ENCODE results near the gene PTCH2. TPM values are rescaled to one million over a fixed set of nuclear protein-coding genes. Genes with fewer than 3 reads are reported as not detected.
"Not testable (repeated sequence)": the region's sequence is repeated elsewhere in the genome, so short reads cannot be mapped to it uniquely, and the experiment has no call there.

The PTCH2 gene
- total RNA-seq, 2 experiments from 2014 or later: 0.13 to 0.97 TPM

GRCh38 chr1:44826375-44827196 lies 16.5 kb downstream of the PTCH2 start:
- no peaks in the 10 kb centered on the region for H3K36me3 Mint-ChIP-seq (ENCODE audit: low read depth)
- no peaks in the 10 kb centered on the region for H3K9me3 Mint-ChIP-seq
- TF ChIP-seq, protein P1, sequence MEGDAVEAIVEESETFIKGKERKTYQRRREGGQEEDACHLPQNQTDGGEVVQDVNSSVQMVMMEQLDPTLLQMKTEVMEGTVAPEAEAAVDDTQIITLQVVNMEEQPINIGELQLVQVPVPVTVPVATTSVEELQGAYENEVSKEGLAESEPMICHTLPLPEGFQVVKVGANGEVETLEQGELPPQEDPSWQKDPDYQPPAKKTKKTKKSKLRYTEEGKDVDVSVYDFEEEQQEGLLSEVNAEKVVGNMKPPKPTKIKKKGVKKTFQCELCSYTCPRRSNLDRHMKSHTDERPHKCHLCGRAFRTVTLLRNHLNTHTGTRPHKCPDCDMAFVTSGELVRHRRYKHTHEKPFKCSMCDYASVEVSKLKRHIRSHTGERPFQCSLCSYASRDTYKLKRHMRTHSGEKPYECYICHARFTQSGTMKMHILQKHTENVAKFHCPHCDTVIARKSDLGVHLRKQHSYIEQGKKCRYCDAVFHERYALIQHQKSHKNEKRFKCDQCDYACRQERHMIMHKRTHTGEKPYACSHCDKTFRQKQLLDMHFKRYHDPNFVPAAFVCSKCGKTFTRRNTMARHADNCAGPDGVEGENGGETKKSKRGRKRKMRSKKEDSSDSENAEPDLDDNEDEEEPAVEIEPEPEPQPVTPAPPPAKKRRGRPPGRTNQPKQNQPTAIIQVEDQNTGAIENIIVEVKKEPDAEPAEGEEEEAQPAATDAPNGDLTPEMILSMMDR (IDR thresholded peaks at IDR 0.05): no peak
- ChIA-PET CTCF (no interaction called here), POLR2A (interaction anchor here (0.7 to 12.2 kb wide), 5 partner anchors 8 to 102 kb away, joined by 3 to 466 read pairs (median 3); partner anchors contain the start of genes RNU5D-1 and RPS8)
- no peak overlapping the region for H3K27ac Mint-ChIP-seq
- H3K4me3 Mint-ChIP-seq: no peak overlapping the region
- DNase-seq (no peak), ATAC-seq (no peak)
- no peaks in the 10 kb centered on the region for H3K27me3 Mint-ChIP-seq
- intact Hi-C loops (cut with micrococcal nuclease): no loop called here
- H3K4me1 Mint-ChIP-seq (ENCODE audit: low read depth): peaks cover 2% of the 10 kb centered on the region

- ChIA-PET POLR2A (interaction anchor here (5.4 to 12.2 kb wide), 3 partner anchors 47 to 187 kb away, joined by 37 to 466 read pairs (median 126); partner anchors contain the start of genes HECTD3, RNU5D-1, RPS8 and UROD), CTCF (interaction anchor here (1.4 to 3.2 kb wide), 2 partner anchors 11 to 78 kb away, joined by 3 to 14 read pairs; no protein-coding TSS in a partner anchor)
- H3K27ac Mint-ChIP-seq; DNase-seq; H3K27me3 Mint-ChIP-seq; H3K36me3 Mint-ChIP-seq (ENCODE audit: low read depth); ATAC-seq; intact Hi-C loops (cut with micrococcal nuclease); H3K4me3 Mint-ChIP-seq; H3K9me3 Mint-ChIP-seq: not testable (repeated sequence)
- H3K4me1 Mint-ChIP-seq (ENCODE audit: low read depth): peaks cover 12% of the 10 kb centered on the region
Measured at GRCh38 chr1:44824392-44824791, 18.7 kb downstream of the PTCH2 start.

DNA sequence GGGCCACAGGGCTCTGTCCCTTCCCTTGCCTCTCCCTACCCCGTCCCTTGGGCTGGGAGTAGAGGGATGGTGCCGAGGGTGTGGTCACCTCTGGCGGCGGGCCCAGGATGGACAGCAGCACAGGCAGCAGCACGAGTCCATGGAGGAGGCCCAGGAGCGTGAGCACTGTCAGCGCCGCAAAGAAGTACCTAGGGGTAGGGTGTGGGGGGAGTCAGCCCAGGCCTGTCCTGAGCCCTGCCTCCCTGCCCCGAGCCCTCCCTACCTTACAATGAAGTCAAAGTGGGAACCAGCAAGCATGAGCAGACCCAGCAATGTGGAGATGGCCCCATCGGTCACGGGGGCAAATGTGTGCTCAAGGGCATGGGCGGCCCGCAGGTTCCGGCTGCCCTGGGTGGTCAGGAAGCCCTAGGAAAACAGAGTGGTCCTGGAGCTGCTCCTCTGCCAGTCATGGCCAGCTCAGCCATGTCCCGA lies 20.0 kb downstream of the PTCH2 start:
- peaks cover 22% of the 10 kb centered on the region for H3K4me1 Mint-ChIP-seq (ENCODE audit: low read depth)
- no peak overlapping the region for H3K27ac Mint-ChIP-seq
- intact Hi-C loops (cut with micrococcal nuclease): no loop called here
- TF ChIP-seq, protein P1 (IDR thresholded peaks at IDR 0.05): no peak
- ATAC-seq: no peak
- no peak for DNase-seq
- no peaks in the 10 kb centered on the region for H3K27me3 Mint-ChIP-seq
- H3K4me3 Mint-ChIP-seq: no peak overlapping the region
- ChIA-PET POLR2A (interaction anchor here (5.4 to 12.2 kb wide), 4 partner anchors 15 to 188 kb away, joined by 37 to 466 read pairs (median 170); partner anchors contain the start of genes BTBD19, DYNLT4, HECTD3 and RNU5D-1), CTCF (interaction anchor here (0.6 to 3.2 kb wide), 4 partner anchors 9 to 37 kb away, joined by 3 to 14 read pairs (median 7); no protein-coding TSS in a partner anchor)
- no peaks in the 10 kb centered on the region for H3K36me3 Mint-ChIP-seq (ENCODE audit: low read depth)
- H3K9me3 Mint-ChIP-seq: no peaks in the 10 kb centered on the region

DNA sequence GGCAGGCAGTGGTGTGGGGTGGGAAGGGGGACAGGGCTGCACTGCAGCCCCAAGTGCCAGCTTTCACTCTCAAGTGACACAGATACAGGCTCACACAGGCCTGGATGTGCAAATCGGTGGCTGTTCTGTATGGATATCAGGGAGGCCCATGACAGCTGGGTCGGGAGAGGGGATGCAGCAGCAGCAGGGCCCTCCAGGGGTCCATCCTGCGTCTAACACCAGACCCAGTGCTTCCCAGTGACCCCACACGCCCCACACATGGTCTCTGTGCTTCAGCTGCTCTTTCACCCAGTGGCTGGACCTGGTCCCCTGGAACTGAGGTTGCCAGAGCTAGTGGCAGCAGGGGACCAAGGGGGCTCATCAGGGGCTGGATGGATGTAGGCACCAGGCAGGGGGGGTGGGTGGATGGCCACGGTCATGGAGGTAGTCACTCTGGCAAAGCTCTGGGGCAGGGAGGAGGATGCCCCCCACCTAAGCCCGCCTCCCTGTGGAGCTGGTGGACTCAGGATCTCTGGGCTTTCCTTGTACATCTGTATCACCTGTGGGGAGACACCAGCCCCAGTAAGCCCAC lies 20.8 kb downstream of the PTCH2 start:
- no peak overlapping the region for H3K4me3 Mint-ChIP-seq
- DNase-seq: no peak
- no peak for ATAC-seq
- H3K9me3 Mint-ChIP-seq: no peaks in the 10 kb centered on the region
- H3K27ac Mint-ChIP-seq: no peak overlapping the region
- intact Hi-C loops (cut with micrococcal nuclease): no loop called here
- H3K4me1 Mint-ChIP-seq (ENCODE audit: low read depth): peaks cover 27% of the 10 kb centered on the region
- TF ChIP-seq, protein P1 (IDR thresholded peaks at IDR 0.05): no peak
- CTCF ChIA-PET: interaction anchor here (0.6 to 6.1 kb wide), 8 partner anchors 10 to 100 kb away, joined by 3 to 45 read pairs (median 5); partner anchors contain the start of genes PLK3 and RNU5D-1
- H3K27me3 Mint-ChIP-seq: no peaks in the 10 kb centered on the region
- no peaks in the 10 kb centered on the region for H3K36me3 Mint-ChIP-seq (ENCODE audit: low read depth)
- POLR2A ChIA-PET: interaction anchor here (5.4 to 12.2 kb wide), 5 partner anchors 14 to 189 kb away, joined by 37 to 466 read pairs (median 130); partner anchors contain the start of genes BTBD19, DYNLT4, HECTD3 and PLK3

- ChIA-PET POLR2A (interaction anchor here (0.6 to 12.2 kb wide), 15 partner anchors 10 to 190 kb away, joined by 3 to 466 read pairs (median 10); partner anchors contain the start of genes BEST4, BTBD19, DYNLT4 and EIF2B3), CTCF (interaction anchor here (0.8 to 6.1 kb wide), 9 partner anchors 14 to 193 kb away, joined by 3 to 45 read pairs (median 5); partner anchors contain the start of genes PLK3, RNU5D-1 and UROD)
- H3K4me1 Mint-ChIP-seq (ENCODE audit: low read depth): peaks cover 27% of the 10 kb centered on the region
- TF ChIP-seq, protein P1 (IDR thresholded peaks at IDR 0.05): no peak
- DNase-seq (no peak), ATAC-seq (no peak)
- H3K4me3 Mint-ChIP-seq: peak overlapping the region; percentile 79
- H3K27ac Mint-ChIP-seq: no peak overlapping the region
- no peaks in the 10 kb centered on the region for H3K9me3 Mint-ChIP-seq
- intact Hi-C loops (cut with micrococcal nuclease): no loop called here
- H3K27me3 Mint-ChIP-seq: no peaks in the 10 kb centered on the region
- H3K36me3 Mint-ChIP-seq (ENCODE audit: low read depth): no peaks in the 10 kb centered on the region
Measured at GRCh38 chr1:44821240-44821715, 21.8 kb downstream of the PTCH2 start.
